ENCODE data around the gene SSB.

- TF ChIP-seq CTCF (IDR thresholded peaks at IDR 0.05; ENCODE audit: low read length), result no peak
- TF ChIP-seq EZH2 (optimal IDR thresholded peaks at IDR 0.05; ENCODE audit: low read depth, low read length), result no peak
- TF ChIP-seq EZH2phosphoT487 (IDR thresholded peaks at IDR 0.05; ENCODE audit: low read length), result no peak
Observed at GRCh38 chr2:169781249-169782013, 17.2 kb upstream of the SSB start.
